HG03175 (cell line): ENCODE data around the gene RELL2.

Experiments
- ATAC-seq: cut with Tn5 transposase; IDR thresholded peaks from one replicate; pipeline ENCODE4 v1.9.1; 2021; ENCODE audit warnings: mild to moderate bottlenecking, moderate library complexity; ENCODE audit not compliant: unreplicated experiment

Gene RELL2

DNA sequence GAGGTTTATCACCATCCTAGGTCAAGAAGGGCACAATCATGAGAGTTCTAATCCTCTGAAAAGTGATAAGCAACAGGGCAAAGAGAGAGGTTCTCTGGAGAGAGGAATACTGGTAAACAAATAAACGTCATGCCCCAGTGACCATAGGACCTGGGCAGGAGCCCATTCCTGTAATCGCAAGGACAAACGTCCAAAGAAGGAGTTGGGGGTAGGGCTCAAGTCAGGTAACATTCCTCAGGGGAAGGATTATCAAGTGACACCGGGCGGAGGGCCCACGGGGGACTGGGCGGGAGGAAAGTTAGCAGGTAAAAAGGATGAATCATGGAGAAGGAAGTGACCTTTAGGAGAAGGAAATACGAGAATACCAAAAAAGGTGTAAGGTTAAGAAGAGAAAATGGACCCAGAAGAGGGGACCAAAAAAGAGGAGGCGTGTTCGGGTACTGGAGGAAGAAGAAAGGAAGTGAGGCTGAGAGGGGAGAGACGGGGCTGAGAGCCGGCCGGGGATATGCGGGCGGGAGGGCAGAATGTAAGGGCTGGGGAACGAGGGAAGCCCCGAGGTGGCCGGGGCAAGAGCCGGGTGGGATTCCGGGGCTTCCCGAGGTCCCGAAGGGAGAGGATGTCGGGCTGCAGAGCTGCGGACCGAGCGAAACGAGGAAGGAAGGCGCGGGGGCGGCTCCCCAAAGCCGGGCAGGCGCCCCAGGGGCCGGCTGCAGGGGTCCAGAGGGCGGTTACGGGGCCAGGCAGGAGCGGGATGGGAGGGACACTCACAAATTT, 18.6 kb upstream of the RELL2 start:
- peak; percentile 37 for ATAC-seq

DNA sequence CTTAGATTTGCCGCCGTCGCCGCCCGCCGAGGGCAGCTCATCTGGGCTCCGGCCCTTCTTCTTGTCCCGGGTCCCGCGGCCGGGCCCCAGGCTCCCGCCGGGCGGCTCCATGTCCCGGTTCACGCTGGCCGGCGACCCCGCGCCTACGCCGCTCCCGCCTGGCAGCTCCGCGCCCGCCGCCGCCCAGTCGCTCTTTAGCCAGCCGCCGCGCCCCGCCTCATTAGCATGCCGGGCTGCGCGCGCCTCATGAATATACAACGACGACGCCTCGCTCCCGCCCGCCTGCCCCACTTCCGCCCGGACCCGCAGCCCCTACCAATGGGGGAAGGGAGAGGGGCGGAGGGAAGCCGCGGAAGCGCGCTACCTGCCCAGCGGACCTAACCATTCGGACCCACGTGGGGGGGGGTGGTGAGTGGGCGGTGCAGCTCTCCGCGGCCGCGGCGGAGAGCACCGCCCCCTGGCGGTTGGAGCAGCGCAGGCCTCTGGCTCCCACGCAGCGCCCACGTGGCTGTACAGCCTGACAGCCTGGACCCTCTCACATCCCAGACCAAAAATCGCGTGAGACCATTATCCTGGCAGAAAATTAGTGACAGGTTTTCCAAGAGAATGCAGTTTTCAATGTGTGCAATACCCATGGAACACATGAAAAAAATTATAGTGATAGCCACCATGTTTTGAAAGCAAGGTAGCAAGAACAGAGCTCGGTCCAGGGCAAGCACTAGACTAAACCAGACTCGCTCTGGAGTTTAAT, 17.8 kb upstream of the RELL2 start, which contains the start of gene DIAPH1:
DIAPH1 (minus strand) TSS at position 197 of the 751 bp plus-strand sequence; CDS start at position 111, 86 bp downstream.
- ATAC-seq = peak; percentile 87

DNA sequence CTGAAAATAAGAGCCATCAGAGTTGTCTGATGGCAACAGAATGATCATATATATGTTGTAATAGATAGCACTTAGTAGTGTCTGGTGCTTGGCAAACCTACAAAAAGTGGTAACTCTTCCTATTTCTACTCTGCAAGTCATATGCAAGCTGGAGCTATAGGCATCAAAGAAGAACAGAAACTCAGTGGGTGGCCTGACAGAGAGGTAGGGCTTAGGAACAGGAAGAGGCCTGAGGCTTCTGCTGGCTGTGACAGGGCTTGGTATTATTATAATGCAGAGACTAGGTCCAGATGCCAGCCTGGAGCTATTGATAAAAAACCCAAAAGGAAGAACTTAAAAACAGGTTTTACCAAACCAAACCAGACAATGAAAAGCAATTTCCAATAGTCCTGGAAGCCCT, 13.6 kb upstream of the RELL2 start:
- peak; percentile 38 for ATAC-seq

DNA sequence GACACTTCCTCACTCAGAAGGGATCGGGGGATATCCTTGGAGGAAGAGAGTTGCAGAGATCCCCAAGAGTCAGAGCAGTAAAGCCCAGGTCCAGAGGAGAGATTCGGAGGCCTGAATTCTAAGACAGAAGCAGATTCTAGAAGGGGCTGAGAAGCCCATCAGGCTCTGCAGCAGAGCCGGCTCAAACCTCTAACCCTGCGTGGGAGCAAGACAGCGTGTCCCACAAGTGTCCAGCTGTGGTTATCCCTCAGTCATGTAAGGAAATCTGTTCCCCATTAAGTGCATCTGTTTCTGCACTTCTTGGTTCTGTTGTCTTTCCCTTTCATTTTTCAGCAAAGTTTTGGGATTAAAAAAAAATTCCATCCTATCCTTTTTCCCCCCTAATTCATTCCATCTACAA, 13.2 kb upstream of the RELL2 start:
- no peak for ATAC-seq

DNA sequence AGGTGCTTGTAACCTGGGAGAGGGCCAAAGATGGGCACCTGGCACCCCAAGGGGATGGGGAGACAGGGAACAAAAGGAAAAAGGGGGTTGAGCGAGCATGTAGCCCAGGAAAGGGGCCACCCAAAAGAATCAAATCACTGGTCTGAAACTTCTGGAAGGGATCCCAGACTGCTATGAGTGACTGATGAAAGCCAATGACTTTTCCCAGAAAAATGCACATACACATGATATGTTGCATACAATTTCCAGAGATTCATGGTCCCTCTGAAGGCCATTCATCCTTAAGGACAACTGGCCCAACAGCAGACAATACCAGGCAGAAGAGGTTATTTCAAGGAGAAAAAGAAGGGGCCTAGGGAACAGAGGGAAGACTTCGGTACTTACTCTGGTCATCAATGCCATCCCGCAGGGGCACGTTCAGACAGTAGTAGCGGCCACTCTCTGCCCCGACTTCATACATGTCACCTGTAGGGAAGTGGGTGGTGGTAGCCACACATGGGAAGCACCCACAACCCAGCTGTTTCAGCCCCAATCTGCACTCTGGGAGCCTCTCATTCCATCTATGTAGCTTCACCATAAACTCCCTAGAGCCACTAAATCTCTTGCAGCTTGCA, 8.5 kb upstream of the RELL2 start:
- ATAC-seq = no peak

DNA sequence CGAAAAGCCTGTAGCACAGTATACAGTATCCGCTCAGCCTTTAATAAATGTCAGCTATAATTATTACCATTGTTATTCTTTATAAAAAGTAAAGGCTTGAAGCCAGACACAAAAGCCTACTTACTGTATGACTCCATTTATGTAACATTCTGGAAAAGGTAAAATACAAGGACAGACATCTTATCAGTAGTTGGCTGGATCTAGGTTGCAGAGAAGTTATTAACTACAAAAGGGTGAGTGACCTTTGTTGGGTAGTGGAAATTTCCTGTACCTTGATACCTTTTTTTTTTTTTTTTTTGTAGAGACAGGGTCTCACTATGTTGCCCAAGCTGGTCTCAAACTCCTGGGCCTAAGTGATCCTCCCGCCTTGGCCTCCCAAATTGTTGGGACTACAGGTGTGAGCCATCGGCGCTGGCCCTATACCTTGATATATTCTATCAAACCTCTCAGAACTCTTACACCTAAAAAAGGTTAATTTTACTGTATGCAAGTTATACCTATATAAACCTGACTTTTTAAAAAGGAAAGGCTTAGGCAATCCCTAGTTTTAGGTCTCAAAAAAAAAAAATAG, 6.1 kb upstream of the RELL2 start:
- no peak for ATAC-seq

DNA sequence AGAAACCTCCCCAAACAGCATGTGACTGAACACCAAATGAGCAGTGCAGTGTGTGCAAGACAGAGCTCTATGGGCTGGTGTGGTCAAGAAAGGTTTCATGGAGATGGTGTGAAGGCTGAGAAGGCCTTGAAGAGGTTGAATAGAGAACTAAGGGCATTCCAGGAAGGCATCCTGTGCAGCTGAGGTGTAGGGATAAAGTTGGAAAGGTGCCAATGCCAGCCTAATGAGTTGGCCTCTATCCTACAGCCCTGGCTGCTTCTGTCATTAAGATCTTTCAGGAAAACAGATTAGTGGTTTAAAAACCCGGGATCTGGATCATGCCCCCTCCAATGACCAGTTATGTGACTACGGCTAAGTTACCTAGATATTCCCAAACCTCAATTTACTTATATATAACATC, 4.1 kb upstream of the RELL2 start:
- ATAC-seq = no peak

DNA sequence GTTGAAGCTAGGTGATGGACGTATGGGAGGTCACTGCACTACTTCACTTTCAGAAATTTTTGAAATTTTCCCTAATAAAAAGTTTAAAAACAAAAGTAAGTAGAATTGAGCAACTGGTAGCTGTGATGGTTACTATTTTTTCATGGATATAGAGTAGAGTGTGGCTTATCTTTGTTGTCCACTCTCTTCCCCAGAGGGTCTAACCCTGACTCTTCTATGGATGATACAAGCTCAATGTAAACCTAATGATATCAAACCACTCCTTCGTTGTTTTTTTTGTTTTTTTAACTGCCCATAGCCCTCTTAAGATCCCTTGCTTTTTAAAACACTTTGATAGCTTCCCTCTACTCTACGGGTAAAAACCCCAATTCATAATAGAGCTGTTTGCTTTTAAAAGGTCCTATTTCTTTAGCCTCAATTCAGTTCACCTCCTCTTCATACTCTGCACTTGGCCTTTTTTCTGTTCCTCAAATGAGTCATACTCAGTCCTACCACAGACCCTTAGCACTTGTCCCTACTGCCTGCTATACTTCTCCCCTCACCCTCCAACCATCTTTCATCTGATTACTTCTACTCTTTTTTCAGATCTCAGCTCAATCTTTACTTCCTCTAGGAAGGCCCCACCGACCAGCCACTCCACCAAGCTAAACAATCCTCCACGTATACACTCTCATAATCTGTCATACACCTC, 2.8 kb upstream of the RELL2 start:
- ATAC-seq = peak; percentile 50

DNA sequence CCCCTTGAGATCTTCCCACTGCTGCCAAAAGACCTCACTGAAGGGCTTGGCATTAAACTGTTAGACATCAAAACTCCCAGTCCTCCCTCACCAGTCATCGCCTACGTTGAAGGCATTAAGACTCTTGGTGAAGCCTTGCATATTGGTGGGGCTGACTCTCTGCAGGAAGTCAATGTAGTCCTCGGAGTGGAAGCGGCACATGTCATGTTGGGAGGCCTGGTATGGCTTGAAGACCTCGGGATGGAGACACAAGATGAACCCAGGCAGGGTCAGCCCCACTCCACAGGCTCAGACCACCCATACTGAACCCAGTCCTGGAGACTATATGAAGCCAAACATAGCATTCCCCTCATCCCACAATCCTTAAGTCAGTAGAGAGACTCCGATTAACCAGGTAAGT, 2.1 kb upstream of the RELL2 start:
- no peak for ATAC-seq

DNA sequence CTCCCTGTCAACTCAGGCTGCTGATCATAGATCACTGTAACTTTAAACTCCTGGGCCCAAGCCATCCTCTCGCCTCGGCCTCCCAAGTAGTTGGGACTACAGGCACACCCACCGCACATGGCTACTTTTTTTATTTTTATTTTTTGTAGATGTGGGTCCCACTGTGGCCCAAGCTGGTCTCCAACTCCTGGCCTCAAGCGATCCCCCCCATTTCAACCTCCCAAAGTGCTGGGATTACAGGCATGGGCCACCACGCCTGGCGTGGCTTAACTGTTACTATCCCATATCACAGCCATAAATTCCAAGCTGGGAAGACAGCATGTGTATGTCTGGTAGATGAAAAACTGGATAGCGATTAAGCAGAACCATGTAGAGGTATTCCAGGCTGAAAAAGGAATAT, 1.2 kb upstream of the RELL2 start:
- no peak for ATAC-seq

DNA sequence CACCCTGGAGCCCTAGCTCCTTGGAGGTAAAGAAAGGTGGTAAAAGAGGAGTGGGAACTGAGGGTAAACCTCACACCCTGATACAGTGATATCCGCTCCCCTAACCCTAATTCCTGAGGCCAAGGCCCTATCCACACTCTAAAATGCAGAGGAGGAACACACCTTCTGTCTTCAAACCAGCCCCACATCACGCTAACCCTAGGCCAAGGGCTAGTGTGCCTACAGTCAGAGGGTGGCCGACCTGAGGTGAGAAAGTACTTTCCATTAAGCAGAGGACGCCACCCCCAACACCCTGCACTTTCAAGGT, 738 bp upstream of the RELL2 start:
- ATAC-seq = no peak

DNA sequence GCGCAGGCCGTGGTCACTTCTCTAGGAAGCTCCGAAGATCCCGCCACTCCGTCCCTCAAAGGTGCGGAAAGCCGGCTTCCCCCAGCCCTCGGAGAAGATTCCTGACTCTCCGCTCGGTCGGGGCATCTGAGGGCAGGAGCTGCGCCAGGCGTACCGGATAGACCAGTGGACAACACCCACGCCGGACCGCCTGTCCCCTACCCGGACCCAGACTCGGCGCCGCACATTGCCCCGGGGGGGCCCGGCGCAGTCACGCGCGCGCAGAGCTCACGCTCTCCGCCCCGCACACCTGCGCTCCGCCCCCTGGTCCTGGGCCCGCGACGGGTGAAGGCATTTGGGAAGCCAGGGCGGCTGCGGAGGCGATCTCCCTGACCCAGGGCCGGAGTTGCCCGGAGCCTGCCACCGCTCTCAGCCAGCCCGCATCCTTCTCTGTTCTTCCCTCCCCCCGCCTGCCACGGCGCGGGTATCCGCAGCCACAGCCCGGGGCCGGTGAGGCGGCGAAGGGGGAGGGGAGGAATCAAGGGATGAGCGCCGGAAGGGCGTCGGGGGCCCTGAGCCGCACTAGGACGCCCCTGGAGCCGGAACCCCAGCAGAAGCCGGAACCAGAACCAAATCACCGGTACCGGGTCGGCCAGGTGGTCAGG, 448 bp downstream of the RELL2 start:
- ATAC-seq = peak; percentile 26

DNA sequence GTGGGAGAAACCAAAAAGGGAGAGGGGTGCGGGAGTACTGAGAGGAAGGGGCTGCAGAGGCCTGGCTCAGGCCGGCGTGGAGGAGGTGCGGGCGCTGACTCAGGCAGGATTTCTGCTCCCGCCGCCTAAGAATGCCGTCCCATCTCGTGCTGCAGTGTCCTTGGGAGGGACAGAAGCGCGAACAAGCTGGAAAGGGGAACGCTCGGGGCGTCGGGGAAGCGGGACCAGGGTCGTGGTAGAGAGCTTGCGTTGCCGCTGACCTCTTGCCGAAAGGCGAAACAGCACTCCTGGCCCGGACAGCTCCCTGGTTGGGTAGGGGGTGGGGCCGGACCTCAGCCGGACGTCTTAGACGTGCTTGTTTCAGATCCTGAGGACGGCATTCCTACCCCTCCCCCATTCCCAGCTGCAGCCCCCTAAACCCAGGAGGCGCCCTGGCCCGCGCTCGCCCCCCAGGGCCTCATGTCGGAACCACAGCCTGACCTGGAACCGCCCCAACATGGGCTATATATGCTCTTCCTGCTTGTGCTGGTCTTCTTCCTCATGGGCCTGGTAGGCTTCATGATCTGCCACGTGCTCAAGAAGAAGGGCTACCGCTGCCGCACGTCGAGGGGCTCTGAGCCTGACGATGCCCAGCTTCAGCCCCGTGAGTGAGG, 1.1 kb downstream of the RELL2 start:
- ATAC-seq = peak; percentile 35

DNA sequence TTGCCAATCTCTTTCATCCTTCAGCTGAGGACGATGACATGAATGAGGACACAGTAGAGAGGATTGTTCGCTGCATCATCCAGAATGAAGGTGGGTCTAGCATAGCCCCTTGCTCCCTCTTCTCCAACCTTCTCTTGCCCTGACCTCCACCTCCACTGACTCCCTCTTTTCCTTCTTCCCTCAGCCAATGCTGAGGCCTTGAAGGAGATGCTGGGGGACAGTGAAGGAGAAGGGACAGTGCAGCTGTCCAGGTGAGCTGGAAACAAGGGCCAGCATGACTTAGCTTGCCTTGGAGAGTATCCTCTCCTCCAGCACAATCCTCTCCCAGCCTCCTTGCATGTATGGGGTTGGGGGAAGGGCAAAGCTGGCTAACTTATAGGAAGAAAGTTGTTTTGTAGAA, 2.0 kb downstream of the RELL2 start:
- no peak for ATAC-seq

DNA sequence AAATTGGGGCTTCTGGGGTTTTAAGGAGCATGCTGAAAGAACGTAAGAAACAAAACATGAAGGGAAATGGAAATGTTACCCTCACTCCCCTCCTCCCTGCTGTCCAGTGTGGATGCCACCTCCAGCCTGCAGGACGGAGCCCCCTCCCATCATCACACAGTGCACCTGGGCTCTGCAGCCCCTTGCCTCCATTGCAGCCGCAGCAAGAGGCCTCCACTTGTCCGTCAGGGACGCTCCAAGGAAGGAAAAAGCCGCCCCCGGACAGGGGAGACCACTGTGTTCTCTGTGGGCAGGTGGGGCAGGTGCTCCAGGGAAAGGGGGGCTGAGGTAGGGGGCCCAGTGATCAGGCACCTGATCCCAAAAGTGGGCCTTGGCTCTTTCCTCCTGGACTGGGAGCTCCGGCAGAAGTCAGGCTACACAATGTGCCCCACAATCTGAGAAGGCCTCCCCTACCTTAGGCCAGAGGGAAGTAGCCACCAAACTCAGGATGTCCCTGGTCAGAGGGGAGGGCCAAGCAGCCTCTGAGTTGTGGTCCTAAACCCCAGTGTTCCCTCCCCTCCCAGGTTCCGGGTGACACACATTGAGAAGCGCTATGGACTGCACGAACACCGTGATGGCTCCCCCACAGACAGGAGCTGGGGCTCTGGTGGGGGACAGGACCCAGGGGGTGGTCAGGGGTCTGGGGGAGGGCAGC, 2.7 kb downstream of the RELL2 start:
- no peak for ATAC-seq

DNA sequence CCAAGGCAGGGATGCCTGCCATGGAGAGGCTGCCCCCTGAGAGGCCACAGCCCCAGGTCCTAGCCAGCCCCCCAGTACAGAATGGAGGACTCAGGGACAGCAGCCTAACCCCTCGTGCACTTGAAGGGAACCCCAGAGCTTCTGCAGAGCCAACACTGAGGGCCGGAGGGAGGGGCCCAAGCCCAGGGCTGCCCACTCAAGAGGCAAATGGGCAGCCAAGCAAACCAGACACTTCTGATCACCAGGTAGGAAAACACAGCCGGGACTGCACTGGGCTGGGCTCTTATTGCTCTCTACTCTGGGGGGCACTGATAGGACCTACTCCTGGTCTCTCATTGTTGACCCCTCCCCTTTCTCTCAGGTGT, 3.2 kb downstream of the RELL2 start:
- ATAC-seq = no peak

DNA sequence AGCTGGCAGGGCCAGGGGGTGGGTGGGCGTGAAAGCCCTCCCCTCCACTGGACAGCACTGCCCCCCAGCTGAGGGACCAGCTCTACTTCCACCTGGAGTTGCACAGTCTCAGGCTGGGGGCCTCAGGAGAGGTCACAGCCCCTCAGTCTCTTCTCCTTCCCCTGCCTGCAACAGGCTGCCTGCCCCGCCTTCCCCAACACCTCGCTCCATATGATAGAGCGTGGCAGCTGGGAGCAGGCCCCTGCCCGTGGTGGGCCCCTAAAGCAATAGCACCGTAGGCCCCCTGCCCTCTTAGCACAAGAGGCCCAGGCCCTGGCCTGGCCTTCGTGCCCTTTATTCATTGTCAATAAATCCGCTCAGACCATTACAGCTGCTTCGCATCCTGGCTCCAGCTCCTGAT, 3.9 kb downstream of the RELL2 start:
- no peak for ATAC-seq

DNA sequence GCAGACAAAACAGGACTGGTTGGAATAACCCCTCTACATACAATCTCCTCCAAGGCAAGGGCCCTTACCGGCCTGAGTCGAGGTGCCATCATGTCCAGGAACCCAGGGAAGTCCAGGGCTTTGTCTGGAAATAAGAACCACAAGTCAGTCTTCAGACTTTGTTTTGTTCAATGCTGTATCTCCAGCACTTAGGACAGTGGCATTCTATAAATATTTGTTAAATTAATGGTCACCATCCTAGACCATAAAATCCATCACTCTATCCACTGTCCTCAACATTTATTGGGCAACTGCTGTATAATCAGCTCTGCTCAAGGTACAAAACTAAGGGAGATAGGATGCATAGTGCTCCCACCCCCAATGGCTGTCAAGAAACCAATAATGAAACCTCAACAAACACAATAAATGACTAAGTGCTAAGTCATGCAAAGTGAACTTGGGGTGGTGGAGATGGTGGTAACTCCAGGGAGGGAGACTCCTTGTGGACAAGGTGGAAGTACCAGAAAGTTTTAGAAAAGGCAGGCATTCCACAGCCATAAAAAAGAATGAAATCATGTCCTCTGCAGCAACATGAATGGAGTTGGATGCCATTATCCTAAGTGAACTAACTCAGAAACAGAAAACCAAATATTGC, 5.0 kb downstream of the RELL2 start:
- ATAC-seq = peak; percentile 50

DNA sequence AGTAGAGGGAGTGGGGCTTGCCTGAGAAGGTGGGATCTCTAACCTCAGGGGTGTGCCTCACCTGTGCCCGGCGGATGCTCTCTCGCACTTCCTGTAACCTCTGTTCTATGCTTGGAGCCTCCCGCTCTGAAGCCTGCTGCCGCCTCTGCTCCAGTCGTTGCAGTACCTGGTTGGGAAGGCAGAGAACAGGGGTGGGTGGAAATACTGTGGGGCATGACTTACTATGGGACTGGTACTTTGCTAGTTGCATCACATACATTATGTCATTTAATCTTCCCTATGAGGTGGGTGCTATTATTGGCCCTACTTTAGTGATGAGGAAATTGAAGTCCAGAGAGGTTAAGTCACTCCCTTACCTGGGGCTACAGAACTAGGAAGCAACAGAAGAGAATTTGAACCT, 9.2 kb downstream of the RELL2 start:
- ATAC-seq = no peak
